HG02943 (cell line): Measurements from ENCODE around the gene CEND1.

ENCODE experiments used
- ATAC-seq: cut with Tn5 transposase; IDR thresholded peaks from one replicate; pipeline ENCODE4 v1.9.1; 2021; ENCODE audit warnings: mild to moderate bottlenecking, low read depth, moderate library complexity; ENCODE audit not compliant: unreplicated experiment

CEND1 gene

GRCh38 chr11:796565-797295 is 6.8 kb upstream of the CEND1 start:
- ATAC-seq: no peak

- ATAC-seq: no peak
These were observed 6.0 kb upstream of the CEND1 start for GRCh38 chr11:795634-796564.

- no peak for ATAC-seq
These were observed 5.1 kb upstream of the CEND1 start for GRCh38 chr11:794766-795633.

GRCh38 chr11:794013-794765 is 4.3 kb upstream of the CEND1 start:
- no peak for ATAC-seq

GRCh38 chr11:793556-793955 is 3.7 kb upstream of the CEND1 start:
- ATAC-seq: no peak

GRCh38 chr11:792873-793272 is 3.0 kb upstream of the CEND1 start:
- ATAC-seq: no peak

GRCh38 chr11:792535-792821 is 2.6 kb upstream of the CEND1 start:
- no peak for ATAC-seq

GRCh38 chr11:791658-792534 is 2.0 kb upstream of the CEND1 start:
- ATAC-seq: no peak

GRCh38 chr11:790721-791564 is 1.1 kb upstream of the CEND1 start:
- ATAC-seq: no peak

GRCh38 chr11:788953-789940 is 643 bp downstream of the CEND1 start:
- ATAC-seq: no peak

GRCh38 chr11:788009-788640 is 1.8 kb downstream of the CEND1 start:
- no peak for ATAC-seq

- no peak for ATAC-seq
These were observed 2.7 kb downstream of the CEND1 start for GRCh38 chr11:787084-787675.

GRCh38 chr11:786235-787083 is 3.4 kb downstream of the CEND1 start:
- ATAC-seq: no peak

- no peak for ATAC-seq
These were observed 6.3 kb downstream of the CEND1 start for GRCh38 chr11:783581-784015.
